Karpas-422 (cell line): Measurements from ENCODE around the gene GJB2. TPM values are rescaled to one million over a fixed set of nuclear protein-coding genes. Genes with fewer than 3 reads are reported as not detected.

Experiments used
- DNase-seq: peaks from one replicate; pipeline ENCODE4 v3.0.0-alpha.2; 2015
- H2AFZ ChIP-seq: fragments of 200-600 bp; sonication (generic); 2 replicates; pipeline ENCODE4 v1.6.1; 2014; ENCODE audit warnings: antibody characterized with exemption, low read length, mixed read lengths
- H3K27ac ChIP-seq: fragments of 200-600 bp; sonication (generic); 2 replicates; pipeline ENCODE4 v1.5.1; 2014; ENCODE audit warnings: mild to moderate bottlenecking, low read length, moderate library complexity
- H3K27me3 ChIP-seq: fragments of 200-600 bp; sonication (generic); 2 replicates; pipeline ENCODE4 v1.6.1; 2014; ENCODE audit warnings: low read length, mixed read lengths
- H3K36me3 ChIP-seq: fragments of 200-600 bp; sonication (generic); 2 replicates; pipeline ENCODE4 v1.6.1; 2014; ENCODE audit warnings: low read length, mixed read lengths; ENCODE audit not compliant: insufficient read depth
- H3K4me1 ChIP-seq: fragments of 200-600 bp; sonication (generic); 2 replicates; pipeline ENCODE4 v1.6.1; 2014; ENCODE audit warnings: mild to moderate bottlenecking, low read length, mixed read lengths
- H3K4me2 ChIP-seq: fragments of 200-600 bp; sonication (generic); 2 replicates; pipeline ENCODE4 v1.6.1; 2014; ENCODE audit warnings: low read length, low read depth, mild to moderate bottlenecking; ENCODE audit not compliant: poor library complexity, severe bottlenecking
- H3K4me3 ChIP-seq: fragments of 200-600 bp; sonication (generic); 2 replicates; pipeline ENCODE4 v1.5.1; 2014; ENCODE audit warnings: mild to moderate bottlenecking, antibody characterized with exemption, low read length, mixed read lengths
- H3K79me2 ChIP-seq: fragments of 200-600 bp; sonication (generic); 2 replicates; pipeline ENCODE4 v1.6.1; 2014; ENCODE audit warnings: mild to moderate bottlenecking, low read length, mixed read lengths
- H3K9ac ChIP-seq: fragments of 200-600 bp; sonication (generic); 2 replicates; pipeline ENCODE4 v1.6.0; 2014; ENCODE audit warnings: low read length
- H3K9me2 ChIP-seq: fragments of 200-600 bp; sonication (generic), shearing (Covaris generic); replicated peaks from 2 replicates; pipeline ENCODE4 v1.6.0; 2014; ENCODE audit warnings: mild to moderate bottlenecking, low read length, moderate library complexity; ENCODE audit not compliant: insufficient read depth
- H3K9me3 ChIP-seq: fragments of 300-700, 200-600 bp; sonication (generic); 2 replicates; pipeline ENCODE4 v1.6.1; 2014; ENCODE audit warnings: low read length, mixed read lengths
- H4K20me1 ChIP-seq: fragments of 200-600 bp; sonication (generic); 2 replicates; pipeline ENCODE4 v1.6.1; 2014; ENCODE audit warnings: mild to moderate bottlenecking, antibody characterized with exemption, low read length, low read depth; ENCODE audit not compliant: insufficient read depth
- total RNA-seq: library from RNA; depleted of rRNA; stranded (reverse); fragments of >200 nt; shearing (Covaris generic); gene quantifications from 2 replicates; pipeline ENCODE4 v1.2.3, GENCODE V29; 2014; ENCODE audit warnings: low replicate concordance

Gene GJB2
- total RNA-seq, 1 experiment from 2014 or later: not detected

DNA sequence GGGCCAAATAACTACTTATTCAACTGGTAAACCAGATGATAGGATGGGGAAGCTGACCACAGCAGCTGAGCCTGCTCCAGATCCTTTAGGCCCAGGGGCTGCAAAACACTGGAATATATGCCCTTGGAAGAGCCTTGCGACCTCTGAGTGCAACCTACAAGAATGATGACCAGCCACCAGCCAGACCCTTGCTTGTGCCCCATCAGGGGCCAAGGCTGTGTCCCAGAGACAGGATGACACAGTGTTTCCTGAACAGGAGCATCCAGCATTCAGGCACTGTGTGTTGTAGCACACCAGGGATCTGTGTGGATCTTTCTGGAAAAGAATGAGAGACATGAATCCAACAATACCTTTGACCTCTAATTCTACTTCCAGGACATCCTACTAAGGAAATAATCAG, 46.4 kb downstream of the GJB2 start:
- Histone ChIP-seq H3K4me3 (no peak overlapping the region), H3K36me3 (no peaks in the 10 kb centered on the region), H3K9me2 (no peaks in the 10 kb centered on the region), H3K79me2 (no peaks in the 10 kb centered on the region), H3K4me2 (no peak overlapping the region), H3K9ac (no peak overlapping the region), H4K20me1 (peaks cover 8% of the 10 kb centered on the region; the same call in 1 of the 2 replicates), H3K27ac (no peak overlapping the region), H3K9me3 (no peaks in the 10 kb centered on the region), H2AFZ (no peak overlapping the region), H3K27me3 (no peaks in the 10 kb centered on the region; the same call in 1 of the 2 replicates), H3K4me1 (peaks cover 17% of the 10 kb centered on the region)
- no peak for DNase-seq

DNA sequence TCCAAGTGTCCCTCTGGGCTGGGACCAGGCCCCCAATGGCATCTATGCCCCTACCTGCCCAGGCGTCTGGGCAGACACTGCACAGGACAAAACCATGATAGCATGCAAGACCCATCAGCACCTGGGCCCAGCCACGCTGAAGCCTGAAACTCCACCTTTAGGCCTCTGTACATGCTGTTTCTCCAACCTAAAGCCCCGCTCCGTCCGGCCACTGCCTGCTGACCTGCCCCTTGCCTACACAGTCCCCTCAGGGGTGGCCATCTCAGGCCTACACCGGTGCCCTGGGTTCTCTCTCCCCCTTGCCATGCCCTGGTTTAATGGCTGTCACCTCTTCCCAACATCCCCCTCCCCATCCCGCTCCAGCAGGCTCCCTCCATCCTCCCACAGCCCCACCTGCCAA, 47.2 kb downstream of the GJB2 start:
- DNase-seq: no peak
- no peaks in the 10 kb centered on the region for H3K36me3 ChIP-seq

DNA sequence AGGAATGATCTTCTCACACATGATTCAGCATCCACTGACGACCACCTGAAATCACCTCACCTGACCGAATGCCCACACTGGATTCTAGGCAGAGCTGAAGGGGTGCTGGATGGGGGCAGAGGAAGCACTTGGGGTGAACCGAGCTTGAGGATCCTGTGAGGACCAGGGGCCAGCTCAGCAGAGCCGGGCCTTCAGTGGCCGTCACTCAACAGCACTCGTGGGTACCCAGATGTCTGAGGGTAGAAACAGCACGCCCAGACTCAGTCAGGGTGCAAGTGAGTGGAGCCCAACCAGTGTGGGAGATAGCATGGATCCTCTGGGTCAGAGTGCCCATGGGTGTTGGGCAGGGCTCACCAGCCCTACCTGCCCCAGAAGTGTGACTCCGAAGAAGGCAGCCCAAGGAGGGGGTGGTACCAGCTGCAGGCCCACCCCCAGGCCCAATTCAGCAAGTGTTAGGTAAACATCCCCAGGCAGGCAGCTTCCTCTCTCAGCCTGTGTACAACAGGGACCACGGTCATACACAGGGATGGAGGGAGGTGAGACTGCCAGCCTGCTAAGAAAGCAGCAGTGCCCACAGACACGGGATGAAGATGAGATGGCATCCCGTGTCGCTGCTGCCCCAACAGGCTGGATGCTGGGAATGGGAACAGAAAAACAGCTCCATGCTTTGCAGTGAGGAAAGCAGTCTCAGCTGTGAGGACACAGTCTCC, 48.4 kb downstream of the GJB2 start:
- Histone ChIP-seq H3K27ac (no peak overlapping the region), H3K9ac (no peak overlapping the region), H3K27me3 (no peaks in the 10 kb centered on the region; the same call in 1 of the 2 replicates), H3K9me3 (no peaks in the 10 kb centered on the region), H3K36me3 (no peaks in the 10 kb centered on the region), H4K20me1 (peaks cover 8% of the 10 kb centered on the region; the same call in 1 of the 2 replicates), H3K9me2 (no peaks in the 10 kb centered on the region), H3K79me2 (no peaks in the 10 kb centered on the region), H2AFZ (no peak overlapping the region), H3K4me2 (no peak overlapping the region), H3K4me1 (peaks cover 11% of the 10 kb centered on the region), H3K4me3 (no peak overlapping the region)
- DNase-seq: no peak

More for the DNA sequence above, 47.2 kb downstream of the GJB2 start:
- H3K27me3 ChIP-seq: no peaks in the 10 kb centered on the region; the same call in 1 of the 2 replicates
- H3K4me1 ChIP-seq: peaks cover 17% of the 10 kb centered on the region
- no peak overlapping the region for H2AFZ ChIP-seq
- H3K4me3 ChIP-seq: no peak overlapping the region
- H3K4me2 ChIP-seq: no peak overlapping the region
- H3K27ac ChIP-seq: no peak overlapping the region
- no peak overlapping the region for H3K9ac ChIP-seq
- peaks cover 8% of the 10 kb centered on the region; the same call in 1 of the 2 replicates for H4K20me1 ChIP-seq
- H3K79me2 ChIP-seq: no peaks in the 10 kb centered on the region
- H3K9me2 ChIP-seq: no peaks in the 10 kb centered on the region
- no peaks in the 10 kb centered on the region for H3K9me3 ChIP-seq

DNA sequence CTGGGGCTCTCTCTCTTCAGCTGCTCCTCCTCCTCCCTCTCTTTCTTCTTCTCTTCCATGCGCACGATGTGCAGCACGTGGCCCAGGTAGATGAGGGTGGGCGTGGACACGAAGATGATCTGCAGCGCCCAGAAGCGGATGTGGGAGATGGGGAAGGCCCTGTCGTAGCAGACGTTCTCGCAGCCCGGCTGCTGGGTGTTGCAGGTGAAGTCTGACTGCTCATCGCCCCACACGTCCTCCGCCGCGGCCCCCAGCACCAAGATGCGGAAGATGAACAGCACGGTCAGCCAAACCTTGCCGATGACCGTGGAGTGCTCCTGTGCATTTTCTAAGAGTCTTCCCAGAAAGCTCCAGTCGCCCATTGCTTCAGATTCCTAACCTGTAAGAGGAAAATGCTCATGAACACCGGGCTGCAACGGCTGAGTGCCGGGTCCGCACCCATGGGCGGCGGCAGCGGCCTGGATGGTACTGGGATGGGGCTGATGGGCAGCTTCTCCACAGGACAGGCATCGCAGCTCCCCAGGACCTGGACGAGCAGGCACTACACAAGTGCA, 49.7 kb downstream of the GJB2 start:
- H3K4me2 ChIP-seq: no peak overlapping the region
- H3K79me2 ChIP-seq: no peaks in the 10 kb centered on the region
- DNase-seq: no peak
- H3K9me3 ChIP-seq: no peaks in the 10 kb centered on the region
- H2AFZ ChIP-seq: no peak overlapping the region
- no peaks in the 10 kb centered on the region for H3K4me1 ChIP-seq
- no peaks in the 10 kb centered on the region for H3K36me3 ChIP-seq
- H3K27ac ChIP-seq: no peak overlapping the region
- peaks cover 4% of the 10 kb centered on the region; the same call in 1 of the 2 replicates for H4K20me1 ChIP-seq
- no peaks in the 10 kb centered on the region for H3K9me2 ChIP-seq
- no peaks in the 10 kb centered on the region for H3K27me3 ChIP-seq
- H3K9ac ChIP-seq: no peak overlapping the region
- no peak overlapping the region for H3K4me3 ChIP-seq

DNA sequence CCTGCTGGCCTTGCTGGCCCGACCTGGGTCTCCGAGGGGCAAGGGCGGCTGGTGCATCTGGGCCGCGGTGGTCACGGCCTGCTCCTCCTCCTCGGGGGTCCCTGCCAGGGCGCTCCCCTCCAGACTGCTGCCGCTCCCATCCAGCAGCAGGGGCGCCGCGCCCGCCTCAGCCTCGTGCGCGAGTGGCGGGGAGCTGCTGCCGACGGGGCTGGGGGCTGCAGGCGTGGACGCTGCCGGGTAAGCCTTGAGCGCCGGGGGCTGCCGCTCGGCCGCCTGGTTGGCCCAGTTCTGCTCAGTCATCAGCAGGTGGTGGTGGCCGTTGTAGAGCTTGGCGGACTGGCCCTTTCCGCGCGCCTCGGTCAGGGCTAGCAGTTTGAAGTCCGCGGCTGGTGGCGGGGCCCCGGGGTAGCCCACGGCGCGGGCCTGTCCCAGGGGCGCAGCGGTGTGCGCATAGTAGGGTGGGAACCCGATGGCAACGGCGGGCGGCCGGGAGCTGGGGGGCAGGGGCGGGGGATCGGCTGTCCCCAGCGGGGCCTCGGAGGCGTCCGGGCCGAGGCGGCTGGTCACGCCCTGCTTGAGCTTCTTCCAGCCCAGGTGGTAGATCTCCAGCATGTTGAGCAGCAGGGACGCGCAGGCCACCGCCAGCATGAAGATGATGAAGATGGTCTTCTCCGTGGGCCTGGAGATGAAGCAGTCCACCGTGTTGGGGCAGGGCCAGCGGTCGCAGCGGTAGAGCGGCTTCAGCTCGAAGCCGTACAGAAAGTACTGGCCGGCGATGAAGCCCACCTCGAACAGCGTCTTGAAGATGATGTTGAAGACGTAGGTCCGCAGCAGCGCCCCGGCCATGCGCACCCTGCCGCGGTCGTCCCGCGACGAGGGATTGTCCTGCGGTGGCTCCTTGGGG, 50.5 kb downstream of the GJB2 start:
- no peak overlapping the region for H3K4me2 ChIP-seq
- no peaks in the 10 kb centered on the region for H3K79me2 ChIP-seq
- H3K27me3 ChIP-seq: no peaks in the 10 kb centered on the region
- no peaks in the 10 kb centered on the region for H3K4me1 ChIP-seq
- H4K20me1 ChIP-seq: peaks cover 4% of the 10 kb centered on the region; the same call in 1 of the 2 replicates
- no peaks in the 10 kb centered on the region for H3K9me3 ChIP-seq
- no peak for DNase-seq
- no peak overlapping the region for H2AFZ ChIP-seq
- H3K9me2 ChIP-seq: no peaks in the 10 kb centered on the region
- H3K27ac ChIP-seq: no peak overlapping the region
- H3K9ac ChIP-seq: no peak overlapping the region
- H3K4me3 ChIP-seq: no peak overlapping the region
- no peaks in the 10 kb centered on the region for H3K36me3 ChIP-seq

DNA sequence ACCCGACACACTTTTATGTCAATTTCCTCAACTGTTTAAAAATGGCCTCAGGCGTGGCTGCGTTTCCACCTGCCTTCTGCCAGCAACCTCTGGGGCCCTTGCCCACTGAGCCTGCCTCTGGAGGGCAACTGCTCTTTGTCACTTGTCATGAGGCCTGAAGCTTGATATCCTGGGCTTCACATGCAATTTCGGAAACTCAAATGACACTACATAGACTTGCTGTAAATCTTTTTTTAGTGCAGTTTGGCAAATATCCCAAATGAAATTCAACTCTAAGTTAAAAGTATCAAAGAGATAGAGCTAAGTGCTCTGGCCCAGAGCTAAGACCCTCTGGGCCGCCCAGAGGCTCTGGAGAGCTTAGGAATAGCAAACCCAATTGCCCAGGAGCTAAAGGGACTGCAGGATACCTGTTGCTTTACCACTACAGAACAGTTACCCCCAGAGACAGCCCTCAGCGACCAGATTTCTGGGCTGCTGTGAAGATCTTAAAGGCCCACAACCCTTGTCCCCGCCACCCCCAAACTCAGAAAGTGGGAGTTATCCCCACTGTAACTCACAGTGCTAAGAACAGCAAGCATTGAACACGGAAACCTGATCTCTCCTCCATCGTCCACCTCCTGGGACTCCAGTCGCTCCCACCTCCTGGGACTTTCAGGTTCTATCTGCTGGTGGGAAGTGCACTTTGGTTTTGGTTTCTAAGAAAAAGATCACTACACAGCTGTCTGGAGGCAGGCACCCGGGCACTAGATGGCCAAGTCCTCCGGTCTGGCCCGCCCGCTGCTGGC, 51.3 kb downstream of the GJB2 start:
- Histone ChIP-seq H3K27ac (no peak overlapping the region), H3K9me3 (no peaks in the 10 kb centered on the region), H3K79me2 (no peaks in the 10 kb centered on the region), H4K20me1 (0 out of 2 replicates have a peak, but pooled peaks cover under 1% of the 10 kb centered on the region), H3K4me1 (no peaks in the 10 kb centered on the region), H3K27me3 (no peaks in the 10 kb centered on the region), H2AFZ (no peak overlapping the region), H3K9me2 (no peaks in the 10 kb centered on the region), H3K9ac (no peak overlapping the region), H3K4me3 (no peak overlapping the region), H3K4me2 (no peak overlapping the region), H3K36me3 (no peaks in the 10 kb centered on the region)
- no peak for DNase-seq

DNA sequence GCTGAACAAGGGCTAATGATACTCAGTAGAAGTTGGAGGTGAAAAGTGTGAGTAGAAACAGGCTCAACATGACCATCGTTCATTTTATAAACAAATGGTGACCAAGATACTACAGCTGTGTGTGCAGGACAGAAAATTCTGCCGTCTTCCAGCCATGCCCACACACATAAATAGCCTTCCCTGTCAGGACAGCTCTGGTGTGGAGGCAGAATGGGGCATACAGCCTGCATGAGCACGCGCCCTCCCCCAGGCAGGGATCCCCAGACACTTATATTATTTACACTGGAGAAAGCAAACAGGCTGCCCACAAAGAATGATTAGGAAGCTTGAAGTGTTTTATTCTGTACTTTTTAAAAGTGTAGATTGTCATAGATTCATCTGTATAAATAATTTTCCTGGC, 52.3 kb downstream of the GJB2 start:
- Histone ChIP-seq H3K27ac (no peak overlapping the region), H3K9me3 (no peaks in the 10 kb centered on the region), H3K79me2 (no peaks in the 10 kb centered on the region), H3K27me3 (no peaks in the 10 kb centered on the region), H3K9me2 (no peaks in the 10 kb centered on the region), H4K20me1 (no peaks in the 10 kb centered on the region), H3K4me3 (no peak overlapping the region), H3K4me2 (no peak overlapping the region), H3K36me3 (no peaks in the 10 kb centered on the region), H3K4me1 (no peaks in the 10 kb centered on the region), H2AFZ (no peak overlapping the region), H3K9ac (no peak overlapping the region)
- no peak for DNase-seq
